Measurements from ENCODE around the gene TSPAN7.

- no peak for TF ChIP-seq CTCF (IDR thresholded peaks at IDR 0.05; ENCODE audit: low read length)
- TF ChIP-seq EZH2 (IDR thresholded peaks at IDR 0.05; ENCODE audit: borderline replicate concordance, low read length): no peak
Measured at GRCh38 chrX:38578167-38578566, 16.8 kb downstream of the TSPAN7 start.
